GM21390 (cell line): ENCODE measurements around the gene TBL1XR1.
"Not testable (repeated sequence)": the region's sequence is repeated elsewhere in the genome, so short reads cannot be mapped to it uniquely, and the experiment has no call there.

Experiments
- ATAC-seq: cut with Tn5 transposase; IDR thresholded peaks from one replicate; pipeline ENCODE4 v1.9.1; 2021; ENCODE audit not compliant: unreplicated experiment

TBL1XR1 gene

GRCh38 chr3:177034832-177035475 lies 162.3 kb downstream of the TBL1XR1 start:
- ATAC-seq = no peak

- no peak for ATAC-seq
These were observed 170.6 kb downstream of the TBL1XR1 start for GRCh38 chr3:177026505-177027277.

GRCh38 chr3:177015881-177016280 lies 181.4 kb downstream of the TBL1XR1 start:
- ATAC-seq = no peak

GRCh38 chr3:177013681-177014280 lies 183.5 kb downstream of the TBL1XR1 start:
- no peak for ATAC-seq

GRCh38 chr3:177005718-177006405 lies 191.4 kb downstream of the TBL1XR1 start:
- no peak for ATAC-seq

GRCh38 chr3:177000159-177000558 lies 197.1 kb downstream of the TBL1XR1 start:
- not testable (repeated sequence) for ATAC-seq

GRCh38 chr3:176995946-176996345 lies 201.3 kb downstream of the TBL1XR1 start:
- no peak for ATAC-seq

- ATAC-seq = no peak
These were observed 202.1 kb downstream of the TBL1XR1 start for GRCh38 chr3:176994891-176995781.

- ATAC-seq = no peak
These were observed 202.9 kb downstream of the TBL1XR1 start for GRCh38 chr3:176994393-176994792.

- ATAC-seq = no peak
These were observed 204.3 kb downstream of the TBL1XR1 start for GRCh38 chr3:176992978-176993377.

GRCh38 chr3:176992565-176992964 lies 204.7 kb downstream of the TBL1XR1 start:
- ATAC-seq = no peak

GRCh38 chr3:176988795-176989194 lies 208.5 kb downstream of the TBL1XR1 start:
- no peak for ATAC-seq

- no peak for ATAC-seq
These were observed 209.2 kb downstream of the TBL1XR1 start for GRCh38 chr3:176987901-176988650.

- ATAC-seq = no peak
These were observed 218.8 kb downstream of the TBL1XR1 start for GRCh38 chr3:176978441-176978840.

- no peak for ATAC-seq
These were observed 220.0 kb downstream of the TBL1XR1 start for GRCh38 chr3:176977331-176977730.

GRCh38 chr3:176976586-176976985 lies 220.7 kb downstream of the TBL1XR1 start:
- ATAC-seq = no peak

- ATAC-seq = no peak
These were observed 223.0 kb downstream of the TBL1XR1 start for GRCh38 chr3:176974279-176974678.

- ATAC-seq = no peak
These were observed 225.6 kb downstream of the TBL1XR1 start for GRCh38 chr3:176971613-176972174.

- ATAC-seq = no peak
These were observed 226.5 kb downstream of the TBL1XR1 start for GRCh38 chr3:176970770-176971169.
